Right cardiac atrium (tissue), 5 donors: ENCODE measurements around the gene SLFN12L. TPM values are rescaled to one million over a fixed set of nuclear protein-coding genes. Genes with fewer than 3 reads are reported as not detected.
A peak's percentile ranks its signal among the peaks of the same experiment; 100 is the strongest.
"Not testable (repeated sequence)": the region's sequence is repeated elsewhere in the genome, so short reads cannot be mapped to it uniquely, and the experiment has no call there.

Source experiments
- ATAC-seq, 2 donors: fragments of 200-7000 bp; cut with Tn5 transposase; one replicate each; pipeline versions ENCODE4 v1.8.0 to v1.9.1; 2020; ENCODE audit warnings: moderate library complexity in 2 of 2, mild to moderate bottlenecking in 1 of 2
- DNase-seq, 3 donors: peaks; one replicate each; pipeline ENCODE4 v3.0.0-alpha.2; 2020
- H3K27ac ChIP-seq: one replicate; pipeline ENCODE4 v1.5.1; 2013; ENCODE audit warnings: mild to moderate bottlenecking, low read length, control low read depth, moderate library complexity
- H3K27me3 ChIP-seq: one replicate; pipeline ENCODE4 v1.6.1; 2013; ENCODE audit not compliant: control insufficient read depth, insufficient read depth
- H3K4me1 ChIP-seq: one replicate; pipeline ENCODE4 v1.6.1; 2013; ENCODE audit warnings: low read length; ENCODE audit not compliant: control insufficient read depth, insufficient read depth
- H3K4me3 ChIP-seq: one replicate; pipeline ENCODE4 v1.5.1; 2013; ENCODE audit warnings: low read length, control low read depth
- H3K9me3 ChIP-seq: one replicate; pipeline ENCODE4 v1.6.1; 2013; ENCODE audit warnings: low read length; ENCODE audit not compliant: control insufficient read depth
- WGBS: extraction: QIAGEN DNeasy Blood & Tissue Kit; methylation state at CpG from one replicate; pipeline ENCODE4 v1.1.7; 2013; 5-methylcytosine and 5-hydroxymethylcytosine counted together
- intact Hi-C, 4 donors: fragments of 100-400 bp; cut with DNase I; formaldehyde crosslinking; loops; one replicate each; pipeline versions ENCODE4 v1.11.0 to v1.14.0; 2022 to 2023
- polyA plus RNA-seq: library from polyadenylated mRNA; stranded (reverse); fragments of 200-250 nt; gene quantifications from one replicate; pipeline ENCODE4 v1.2.3, GENCODE V29; 2013
- total RNA-seq, 4 donors: library from RNA; stranded (reverse); fragmentation: NEBNext Ultra II Directional; extraction: Animal tissue kit (Norgen Biotek cat#: 25700); gene quantifications; one replicate each; pipeline ENCODE4 v1.2.1, GENCODE V29; 2021
- donor health status: healthy with polysubstance abuse.
- donor health status: DM: no; HTN: yes; CAD: no.
- donor health status: DM: no; HTN: no; CAD: no.
- donor health status: DM: no; HTN: yes; CAD: no; lungs with severe emphysema.
- donor health status: DM: yes; HTN: yes; CAD: no.

Gene SLFN12L
- total and polyA plus RNA-seq, 5 donors = 0.23 to 1.0 (median 0.53) TPM

- H3K9me3 ChIP-seq, ATAC-seq, H3K4me1 ChIP-seq, DNase-seq, H3K27ac ChIP-seq, intact Hi-C loops, H3K27me3 ChIP-seq, H3K4me3 ChIP-seq: not testable (repeated sequence)
- WGBS = 59% methylated on average over 5 of the region's 5 CpGs
Measured at GRCh38 chr17:35521654-35522256, 15.7 kb downstream of the SLFN12L start.

GRCh38 chr17:35521150-35521549 is 16.3 kb downstream of the SLFN12L start:
- Histone ChIP-seq H3K4me1 (no peaks in the 10 kb centered on the region), H3K27me3 (no peaks in the 10 kb centered on the region), H3K27ac (no peak overlapping the region), H3K4me3 (no peak overlapping the region), H3K9me3 (no peaks in the 10 kb centered on the region)
- 83% methylated on average over 1 of the region's 1 CpG for WGBS
- no peak for ATAC-seq
- intact Hi-C loops = no loop called here
- no peak for DNase-seq

- Histone ChIP-seq H3K9me3 (no peaks in the 10 kb centered on the region), H3K27ac (no peak overlapping the region), H3K4me3 (no peak overlapping the region), H3K4me1 (no peaks in the 10 kb centered on the region), H3K27me3 (no peaks in the 10 kb centered on the region)
- ATAC-seq = no peak
- intact Hi-C loops = no loop called here
- 76% methylated on average over 8 of the region's 8 CpGs for WGBS
- no peak for DNase-seq
Measured at GRCh38 chr17:35519906-35520442, 17.5 kb downstream of the SLFN12L start.

GRCh38 chr17:35519439-35519838 is 18.0 kb downstream of the SLFN12L start:
- DNase-seq (no peak), ATAC-seq (no peak)
- WGBS = 74% methylated on average over 3 of the region's 3 CpGs
- Histone ChIP-seq H3K27me3 (no peaks in the 10 kb centered on the region), H3K27ac (no peak overlapping the region), H3K9me3 (no peaks in the 10 kb centered on the region), H3K4me1 (no peaks in the 10 kb centered on the region), H3K4me3 (no peak overlapping the region)
- intact Hi-C loops = no loop called here

GRCh38 chr17:35518431-35518830 is 19.0 kb downstream of the SLFN12L start:
- intact Hi-C loops, H3K9me3 ChIP-seq, H3K4me1 ChIP-seq, DNase-seq, H3K27me3 ChIP-seq, ATAC-seq, H3K4me3 ChIP-seq, H3K27ac ChIP-seq: not testable (repeated sequence)
- 87% methylated on average over 5 of the region's 5 CpGs for WGBS

GRCh38 chr17:35515027-35515426 is 22.5 kb downstream of the SLFN12L start:
- H3K27me3 ChIP-seq = no peaks in the 10 kb centered on the region

GRCh38 chr17:35514564-35514963 is 22.9 kb downstream of the SLFN12L start:
- ATAC-seq (no peak), DNase-seq (no peak)
- Histone ChIP-seq H3K4me1 (no peaks in the 10 kb centered on the region), H3K9me3 (no peaks in the 10 kb centered on the region), H3K27ac (no peak overlapping the region), H3K27me3 (no peaks in the 10 kb centered on the region), H3K4me3 (no peak overlapping the region)
- WGBS = 49% methylated on average over 2 of the region's 2 CpGs
- intact Hi-C loops = no loop called here

More at GRCh38 chr17:35515027-35515426, 22.5 kb downstream of the SLFN12L start:
- 59% methylated on average over 21 of the region's 21 CpGs for WGBS
- Histone ChIP-seq H3K27ac (no peak overlapping the region), H3K4me3 (no peak overlapping the region), H3K9me3 (no peaks in the 10 kb centered on the region), H3K4me1 (no peaks in the 10 kb centered on the region)
- intact Hi-C loops = no loop called here
- DNase-seq = no peak
- ATAC-seq = no peak

- H3K4me3 ChIP-seq = no peak overlapping the region
- H3K4me1 ChIP-seq = no peaks in the 10 kb centered on the region
- ATAC-seq = no peak
- H3K27me3 ChIP-seq = no peaks in the 10 kb centered on the region
- intact Hi-C loops = no loop called here
- 92% methylated on average over 2 of the region's 2 CpGs for WGBS
- no peaks in the 10 kb centered on the region for H3K9me3 ChIP-seq
- no peak for DNase-seq
- H3K27ac ChIP-seq = no peak overlapping the region
Measured at GRCh38 chr17:35510052-35510451, 27.4 kb downstream of the SLFN12L start.

- H3K27me3 ChIP-seq, H3K9me3 ChIP-seq, intact Hi-C loops, ATAC-seq, DNase-seq, H3K27ac ChIP-seq, H3K4me1 ChIP-seq, H3K4me3 ChIP-seq: not testable (repeated sequence)
- WGBS = 78% methylated on average over 3 of the region's 3 CpGs
Measured at GRCh38 chr17:35507714-35508113, 29.8 kb downstream of the SLFN12L start.

GRCh38 chr17:35499548-35499947 is 37.9 kb downstream of the SLFN12L start:
- WGBS = 87% methylated on average over 2 of the region's 2 CpGs
- no peaks in the 10 kb centered on the region for H3K4me1 ChIP-seq
- no peaks in the 10 kb centered on the region for H3K9me3 ChIP-seq
- intact Hi-C loops = no loop called here
- H3K27ac ChIP-seq = no peak overlapping the region
- H3K27me3 ChIP-seq = no peaks in the 10 kb centered on the region
- no peak overlapping the region for H3K4me3 ChIP-seq
- DNase-seq (no peak), ATAC-seq (no peak)

- intact Hi-C loops = no loop called here
- no peaks in the 10 kb centered on the region for H3K9me3 ChIP-seq
- no peak overlapping the region for H3K27ac ChIP-seq
- 24% methylated on average over 12 of the region's 12 CpGs for WGBS
- DNase-seq (no peak), ATAC-seq (no peak)
- no peaks in the 10 kb centered on the region for H3K27me3 ChIP-seq
- no peaks in the 10 kb centered on the region for H3K4me1 ChIP-seq
- peak overlapping the region; percentile 3 for H3K4me3 ChIP-seq
Measured at GRCh38 chr17:35498448-35499178, 38.9 kb downstream of the SLFN12L start.
